Liver (tissue), 9 donors: ENCODE data around the gene RERE. TPM values are rescaled to one million over a fixed set of nuclear protein-coding genes. Genes with fewer than 3 reads are reported as not detected.

ENCODE experiments used
- DNase-seq: peaks from one replicate; pipeline ENCODE4 v3.0.0-alpha.2; 2017; ENCODE audit warnings: low spot score
- H3K27ac ChIP-seq, 2 donors: one replicate each; pipeline ENCODE4 v1.7.0; 2013; ENCODE audit warnings: inconsistent platforms in 2 of 2, low read length in 2 of 2, control low read depth in 1 of 2, low read depth in 1 of 2, mild to moderate bottlenecking in 1 of 2
- H3K27me3 ChIP-seq, 4 donors: one replicate each; pipeline versions ENCODE4 v1.6.1 to v1.7.0; 2013; ENCODE audit warnings: low read length in 3 of 4, inconsistent platforms in 1 of 4, mild to moderate bottlenecking in 1 of 4, moderate library complexity in 1 of 4; ENCODE audit not compliant: control insufficient read depth in 4 of 4, insufficient read depth in 4 of 4
- H3K36me3 ChIP-seq, 4 donors: one replicate each; pipeline versions ENCODE4 v1.6.1 to v1.7.0; 2013; ENCODE audit warnings: low read length in 3 of 4, mild to moderate bottlenecking in 3 of 4, low read depth in 1 of 4, moderate library complexity in 1 of 4; ENCODE audit not compliant: control insufficient read depth in 4 of 4, insufficient read depth in 3 of 4
- H3K4me1 ChIP-seq, 4 donors: one replicate each; pipeline versions ENCODE4 v1.6.1 to v1.7.0; 2013; ENCODE audit warnings: low read length in 3 of 4, mild to moderate bottlenecking in 3 of 4, moderate library complexity in 1 of 4; ENCODE audit not compliant: control insufficient read depth in 4 of 4, insufficient read depth in 4 of 4
- H3K4me3 ChIP-seq, 3 donors: one replicate each; pipeline versions ENCODE4 v1.6.1 to v1.7.0; 2013; ENCODE audit warnings: low read length in 3 of 3, control low read depth in 1 of 3, low read depth in 1 of 3, mild to moderate bottlenecking in 1 of 3
- H3K9ac ChIP-seq, 2 donors: one replicate each; pipeline ENCODE4 v1.7.0; 2013; ENCODE audit warnings: low read length in 2 of 2, mild to moderate bottlenecking in 2 of 2, moderate library complexity in 2 of 2, control low read depth in 1 of 2, low read depth in 1 of 2
- H3K9me3 ChIP-seq, 4 donors: one replicate each; pipeline versions ENCODE4 v1.6.1 to v1.7.0; 2013; ENCODE audit warnings: low read length in 3 of 4; ENCODE audit not compliant: control insufficient read depth in 4 of 4
- EGR1 ChIP-seq, 2 donors: IDR thresholded peaks; 2 replicates each; pipeline ENCODE4 v1.6.1; 2016 to 2018; ENCODE audit warnings: antibody characterized with exemption in 2 of 2, low read depth in 2 of 2
- FOXA1 ChIP-seq: IDR thresholded peaks from 2 replicates; pipeline ENCODE4 v1.6.1; 2016; ENCODE audit warnings: antibody characterized with exemption
- FOXA2 ChIP-seq: IDR thresholded peaks from 2 replicates; pipeline ENCODE4 v1.6.1; 2016; ENCODE audit warnings: antibody characterized with exemption
- GABPA ChIP-seq, 2 donors: IDR thresholded peaks in 1 of 2; conservative IDR thresholded peaks in 1 of 2; 2 replicates each; pipeline ENCODE4 v1.6.1; 2016; ENCODE audit warnings: antibody characterized with exemption in 2 of 2, mild to moderate bottlenecking in 1 of 2, moderate library complexity in 1 of 2
- HNF4A ChIP-seq, 2 donors: conservative IDR thresholded peaks; 2 replicates each; pipeline ENCODE4 v1.6.1; 2016; ENCODE audit warnings: antibody characterized with exemption in 2 of 2, mild to moderate bottlenecking in 2 of 2
- HNF4G ChIP-seq: IDR thresholded peaks from 2 replicates; pipeline ENCODE4 v1.6.1; 2016; ENCODE audit warnings: antibody characterized with exemption
- JUND ChIP-seq, 2 donors: IDR thresholded peaks; 2 replicates each; pipeline ENCODE4 v1.6.1; 2016; ENCODE audit warnings: antibody characterized with exemption in 2 of 2
- NR2F2 ChIP-seq: IDR thresholded peaks from 2 replicates; pipeline ENCODE4 v1.6.1; 2016; ENCODE audit warnings: antibody characterized with exemption
- RAD21 ChIP-seq, 2 donors: IDR thresholded peaks; 2 replicates each; pipeline ENCODE4 v1.6.1; 2016; ENCODE audit warnings: antibody characterized with exemption in 2 of 2, mild to moderate bottlenecking in 2 of 2
- RXRA ChIP-seq, 2 donors: IDR thresholded peaks; 2 replicates each; pipeline ENCODE4 v1.6.1; 2017 to 2018; ENCODE audit warnings: antibody characterized with exemption in 2 of 2, mild to moderate bottlenecking in 1 of 2
- SP1 ChIP-seq: IDR thresholded peaks from 2 replicates; pipeline ENCODE4 v1.6.1; 2018; ENCODE audit warnings: antibody characterized with exemption, mild to moderate bottlenecking
- TAF1 ChIP-seq: conservative IDR thresholded peaks from 2 replicates; pipeline ENCODE4 v1.6.1; 2016; ENCODE audit warnings: antibody characterized with exemption, mild to moderate bottlenecking
- YY1 ChIP-seq: IDR thresholded peaks from 2 replicates; pipeline ENCODE4 v1.6.1; 2016; ENCODE audit warnings: antibody characterized with exemption, mild to moderate bottlenecking
- WGBS: extraction: QIAGEN DNeasy Blood & Tissue Kit; methylation state at CpG from one replicate; pipeline ENCODE4 v1.1.7; 2013; 5-methylcytosine and 5-hydroxymethylcytosine counted together
- polyA plus RNA-seq, 2 donors: library from polyadenylated mRNA; stranded (reverse) in 1 of 2; unstranded in 1 of 2; fragments of 200-250 nt in 1 of 2; fragments of >200 nt in 1 of 2; fragmentation: Nextera tagmentation in 1 of 2; extraction: Ambion mirVana in 1 of 2; gene quantifications; one replicate each; pipeline versions ENCODE4 v1.2.1 to v1.2.3, GENCODE V29; 2013 to 2015
- total RNA-seq, 2 donors: library from RNA; depleted of rRNA; stranded (reverse); fragments of >200 nt; gene quantifications; one replicate each; pipeline ENCODE4 v1.2.3, GENCODE V29; 2014
- TF ChIP-seq, protein P1 (sequence below): IDR thresholded peaks from 2 replicates; pipeline ENCODE4 v1.6.1; 2016; ENCODE audit warnings: antibody characterized with exemption
- TF ChIP-seq, protein P2 (sequence below): IDR thresholded peaks from 2 replicates; pipeline ENCODE4 v1.6.1; 2016; ENCODE audit warnings: antibody characterized with exemption
- TF ChIP-seq, protein P3 (sequence below): IDR thresholded peaks from 2 replicates; pipeline ENCODE4 v1.6.1; 2016; ENCODE audit warnings: antibody characterized with exemption, mild to moderate bottlenecking
- TF ChIP-seq, protein P4 (sequence below): fragments of 150-350 bp; IDR thresholded peaks from 2 replicates; pipeline ENCODE4 v1.5.1; 2017; ENCODE audit warnings: improper control_type of control experiment, low read depth, low read length; ENCODE audit not compliant: missing input control
- TF ChIP-seq, protein P5 (sequence below): IDR thresholded peaks from 2 replicates; pipeline ENCODE4 v1.6.1; 2016; ENCODE audit warnings: antibody characterized with exemption
- donor health status: healthy.
- donor health status: healthy.
- donor health status: healthy.
- donor health status: healthy.
- donor health status: healthy.

Gene RERE
- total and polyA plus RNA-seq, 4 donors = 9.8 to 49.1 (median 24.8) TPM

DNA sequence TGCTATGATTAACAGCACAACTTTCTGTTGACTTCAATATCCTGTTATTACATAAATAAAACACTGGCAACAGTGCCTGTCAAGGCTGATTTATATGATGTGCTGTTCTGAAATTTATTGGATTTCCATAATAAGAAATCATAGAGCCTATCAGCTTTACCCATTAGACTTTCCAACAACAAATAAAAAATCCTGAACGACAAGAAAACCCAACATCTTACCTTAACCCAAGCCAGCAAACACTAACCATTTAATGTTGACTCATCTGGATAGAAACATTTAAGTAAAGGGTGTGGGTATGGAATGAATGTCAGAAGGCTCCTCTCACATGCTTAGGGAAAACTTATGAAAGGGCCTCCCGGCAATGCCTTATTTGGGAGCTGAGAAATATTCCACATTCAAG, 334.5 kb downstream of the RERE start (continued):
- no peak for TF ChIP-seq GABPA (IDR thresholded peaks at IDR 0.05 in 1 of 2, conservative IDR thresholded peaks at IDR 0.05 in 1 of 2)

DNA sequence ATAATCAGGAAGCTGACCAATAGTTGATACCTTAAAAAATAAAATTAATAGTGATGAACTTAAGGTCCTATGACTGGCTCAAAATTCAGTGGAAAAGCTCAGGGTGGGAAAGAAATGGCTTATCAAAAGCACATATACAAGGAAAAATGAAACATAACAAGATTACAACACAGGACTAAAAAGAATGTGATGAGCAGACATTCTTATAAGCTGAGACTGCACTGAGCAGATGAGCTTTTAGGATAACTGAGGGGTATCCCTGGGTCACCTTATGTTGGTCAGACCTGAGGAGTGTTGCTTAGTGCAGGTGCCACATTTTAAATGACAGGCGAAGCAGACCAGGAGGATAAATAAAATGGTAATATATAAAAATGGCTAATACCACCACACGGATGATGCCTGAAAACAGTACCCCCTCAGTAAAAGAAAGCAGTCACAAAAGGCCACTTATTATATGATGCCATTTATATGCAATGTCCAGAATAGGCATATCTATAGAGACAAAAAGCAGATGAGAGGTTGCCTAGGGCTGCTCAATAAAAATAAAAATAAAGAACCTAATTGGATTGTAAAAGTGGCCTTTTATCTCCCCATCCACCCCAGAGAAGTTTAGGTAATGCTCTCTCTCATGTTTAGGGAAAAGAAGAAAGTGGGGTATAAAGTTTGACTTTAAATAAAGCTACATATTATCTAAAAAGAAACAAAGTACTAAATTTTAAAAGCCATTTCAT, 335.6 kb downstream of the RERE start:
- no peak overlapping the region for H3K9ac ChIP-seq
- H3K27ac ChIP-seq = no peak overlapping the region
- H3K9me3 ChIP-seq = no peaks in the 10 kb centered on the region
- TF ChIP-seq EGR1 (IDR thresholded peaks at IDR 0.05; ENCODE audit: low read depth in 2 of 2) = no peak
- TF ChIP-seq, protein P1, sequence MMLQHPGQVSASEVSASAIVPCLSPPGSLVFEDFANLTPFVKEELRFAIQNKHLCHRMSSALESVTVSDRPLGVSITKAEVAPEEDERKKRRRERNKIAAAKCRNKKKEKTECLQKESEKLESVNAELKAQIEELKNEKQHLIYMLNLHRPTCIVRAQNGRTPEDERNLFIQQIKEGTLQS = no peak
- no peak for TF ChIP-seq HNF4A (conservative IDR thresholded peaks at IDR 0.05)
- TF ChIP-seq, protein P2, sequence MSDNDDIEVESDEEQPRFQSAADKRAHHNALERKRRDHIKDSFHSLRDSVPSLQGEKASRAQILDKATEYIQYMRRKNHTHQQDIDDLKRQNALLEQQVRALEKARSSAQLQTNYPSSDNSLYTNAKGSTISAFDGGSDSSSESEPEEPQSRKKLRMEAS = no peak
- TF ChIP-seq YY1 = no peak
- TF ChIP-seq FOXA1 = no peak
- TF ChIP-seq, protein P3, sequence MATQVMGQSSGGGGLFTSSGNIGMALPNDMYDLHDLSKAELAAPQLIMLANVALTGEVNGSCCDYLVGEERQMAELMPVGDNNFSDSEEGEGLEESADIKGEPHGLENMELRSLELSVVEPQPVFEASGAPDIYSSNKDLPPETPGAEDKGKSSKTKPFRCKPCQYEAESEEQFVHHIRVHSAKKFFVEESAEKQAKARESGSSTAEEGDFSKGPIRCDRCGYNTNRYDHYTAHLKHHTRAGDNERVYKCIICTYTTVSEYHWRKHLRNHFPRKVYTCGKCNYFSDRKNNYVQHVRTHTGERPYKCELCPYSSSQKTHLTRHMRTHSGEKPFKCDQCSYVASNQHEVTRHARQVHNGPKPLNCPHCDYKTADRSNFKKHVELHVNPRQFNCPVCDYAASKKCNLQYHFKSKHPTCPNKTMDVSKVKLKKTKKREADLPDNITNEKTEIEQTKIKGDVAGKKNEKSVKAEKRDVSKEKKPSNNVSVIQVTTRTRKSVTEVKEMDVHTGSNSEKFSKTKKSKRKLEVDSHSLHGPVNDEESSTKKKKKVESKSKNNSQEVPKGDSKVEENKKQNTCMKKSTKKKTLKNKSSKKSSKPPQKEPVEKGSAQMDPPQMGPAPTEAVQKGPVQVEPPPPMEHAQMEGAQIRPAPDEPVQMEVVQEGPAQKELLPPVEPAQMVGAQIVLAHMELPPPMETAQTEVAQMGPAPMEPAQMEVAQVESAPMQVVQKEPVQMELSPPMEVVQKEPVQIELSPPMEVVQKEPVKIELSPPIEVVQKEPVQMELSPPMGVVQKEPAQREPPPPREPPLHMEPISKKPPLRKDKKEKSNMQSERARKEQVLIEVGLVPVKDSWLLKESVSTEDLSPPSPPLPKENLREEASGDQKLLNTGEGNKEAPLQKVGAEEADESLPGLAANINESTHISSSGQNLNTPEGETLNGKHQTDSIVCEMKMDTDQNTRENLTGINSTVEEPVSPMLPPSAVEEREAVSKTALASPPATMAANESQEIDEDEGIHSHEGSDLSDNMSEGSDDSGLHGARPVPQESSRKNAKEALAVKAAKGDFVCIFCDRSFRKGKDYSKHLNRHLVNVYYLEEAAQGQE = no peak
- H3K36me3 ChIP-seq = no peaks in the 10 kb centered on the region
- peaks cover 0 to 12% (median 0%) of the 10 kb centered on the region in 4 donors for H3K4me1 ChIP-seq
- no peak overlapping the region for H3K4me3 ChIP-seq
- no peak for DNase-seq
- H3K27me3 ChIP-seq = no peaks in the 10 kb centered on the region
- over 99% methylated on average over 2 of the region's 2 CpGs for WGBS

DNA sequence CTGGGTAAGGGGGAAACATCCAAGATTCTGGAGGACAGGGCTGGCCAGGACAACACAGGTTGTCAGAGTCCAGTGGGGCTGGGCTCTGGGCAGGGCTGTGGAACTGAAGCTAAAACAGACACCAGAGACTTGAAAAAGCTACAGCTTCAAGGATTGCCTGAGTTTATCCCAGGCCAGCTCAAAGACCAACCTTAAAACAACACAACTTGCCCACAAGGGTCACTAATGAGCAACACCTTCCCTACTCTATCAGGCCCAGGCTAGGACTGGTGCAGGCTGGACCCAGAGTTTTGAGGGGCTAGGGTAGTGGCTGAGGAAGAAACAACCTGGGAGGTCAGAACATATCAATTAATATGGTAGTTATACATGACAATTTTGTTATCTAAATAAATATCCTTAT, 338.9 kb downstream of the RERE start:
- DNase-seq = no peak
- Histone ChIP-seq H3K27me3 (no peaks in the 10 kb centered on the region), H3K27ac (no peak overlapping the region), H3K4me1 (peaks cover 0 to 15% (median 0%) of the 10 kb centered on the region in 4 donors), H3K9me3 (no peaks in the 10 kb centered on the region), H3K4me3 (no peak overlapping the region), H3K36me3 (no peaks in the 10 kb centered on the region), H3K9ac (no peak overlapping the region)
- TF ChIP-seq, protein P2 = no peak
- TF ChIP-seq NR2F2 = no peak
- TF ChIP-seq FOXA2 = no peak
- TF ChIP-seq RXRA (IDR thresholded peaks at IDR 0.05) = no peak
- no peak for TF ChIP-seq RAD21 (IDR thresholded peaks at IDR 0.05)
- TF ChIP-seq, protein P4, sequence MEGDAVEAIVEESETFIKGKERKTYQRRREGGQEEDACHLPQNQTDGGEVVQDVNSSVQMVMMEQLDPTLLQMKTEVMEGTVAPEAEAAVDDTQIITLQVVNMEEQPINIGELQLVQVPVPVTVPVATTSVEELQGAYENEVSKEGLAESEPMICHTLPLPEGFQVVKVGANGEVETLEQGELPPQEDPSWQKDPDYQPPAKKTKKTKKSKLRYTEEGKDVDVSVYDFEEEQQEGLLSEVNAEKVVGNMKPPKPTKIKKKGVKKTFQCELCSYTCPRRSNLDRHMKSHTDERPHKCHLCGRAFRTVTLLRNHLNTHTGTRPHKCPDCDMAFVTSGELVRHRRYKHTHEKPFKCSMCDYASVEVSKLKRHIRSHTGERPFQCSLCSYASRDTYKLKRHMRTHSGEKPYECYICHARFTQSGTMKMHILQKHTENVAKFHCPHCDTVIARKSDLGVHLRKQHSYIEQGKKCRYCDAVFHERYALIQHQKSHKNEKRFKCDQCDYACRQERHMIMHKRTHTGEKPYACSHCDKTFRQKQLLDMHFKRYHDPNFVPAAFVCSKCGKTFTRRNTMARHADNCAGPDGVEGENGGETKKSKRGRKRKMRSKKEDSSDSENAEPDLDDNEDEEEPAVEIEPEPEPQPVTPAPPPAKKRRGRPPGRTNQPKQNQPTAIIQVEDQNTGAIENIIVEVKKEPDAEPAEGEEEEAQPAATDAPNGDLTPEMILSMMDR = no peak
- no peak for TF ChIP-seq HNF4G
- no peak for TF ChIP-seq SP1
- no peak for TF ChIP-seq JUND (IDR thresholded peaks at IDR 0.05)
- TF ChIP-seq, protein P3 = no peak
- TF ChIP-seq, protein P1 = no peak
- TF ChIP-seq FOXA1 = no peak
- TF ChIP-seq TAF1 = no peak
- no peak for TF ChIP-seq GABPA (IDR thresholded peaks at IDR 0.05 in 1 of 2, conservative IDR thresholded peaks at IDR 0.05 in 1 of 2)
- TF ChIP-seq, protein P5, sequence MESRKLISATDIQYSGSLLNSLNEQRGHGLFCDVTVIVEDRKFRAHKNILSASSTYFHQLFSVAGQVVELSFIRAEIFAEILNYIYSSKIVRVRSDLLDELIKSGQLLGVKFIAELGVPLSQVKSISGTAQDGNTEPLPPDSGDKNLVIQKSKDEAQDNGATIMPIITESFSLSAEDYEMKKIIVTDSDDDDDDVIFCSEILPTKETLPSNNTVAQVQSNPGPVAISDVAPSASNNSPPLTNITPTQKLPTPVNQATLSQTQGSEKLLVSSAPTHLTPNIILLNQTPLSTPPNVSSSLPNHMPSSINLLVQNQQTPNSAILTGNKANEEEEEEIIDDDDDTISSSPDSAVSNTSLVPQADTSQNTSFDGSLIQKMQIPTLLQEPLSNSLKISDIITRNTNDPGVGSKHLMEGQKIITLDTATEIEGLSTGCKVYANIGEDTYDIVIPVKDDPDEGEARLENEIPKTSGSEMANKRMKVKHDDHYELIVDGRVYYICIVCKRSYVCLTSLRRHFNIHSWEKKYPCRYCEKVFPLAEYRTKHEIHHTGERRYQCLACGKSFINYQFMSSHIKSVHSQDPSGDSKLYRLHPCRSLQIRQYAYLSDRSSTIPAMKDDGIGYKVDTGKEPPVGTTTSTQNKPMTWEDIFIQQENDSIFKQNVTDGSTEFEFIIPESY = no peak
